ENCODE results near the gene MYL6. TPM values are rescaled to one million over a fixed set of nuclear protein-coding genes. Genes with fewer than 3 reads are reported as not detected.

MYL6 gene
- total and polyA plus RNA-seq, 9 of the 15 experiments (the other 6 are each of a cell fraction or from before 2014, with no cell fraction given), result 557 to 1,664 (median 958) TPM

DNA sequence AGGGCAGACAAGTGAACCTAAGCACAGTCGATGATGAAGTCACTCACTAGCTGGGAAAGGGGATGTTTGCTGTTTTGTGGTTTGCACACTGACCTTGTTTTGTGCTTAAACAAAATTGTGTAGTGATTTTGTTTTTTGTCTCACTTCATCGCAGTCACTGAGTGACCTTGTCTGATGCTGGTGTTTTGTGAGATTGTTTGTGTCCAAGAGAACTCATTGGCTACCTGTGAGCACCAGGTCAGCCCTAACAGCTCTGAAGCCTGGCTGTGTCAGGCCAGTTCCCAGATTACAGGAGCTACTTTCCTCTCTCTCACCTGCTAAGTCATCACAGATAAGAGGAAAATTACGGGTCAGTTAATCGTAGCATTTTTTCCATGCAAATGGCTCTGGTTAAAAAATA, 34.0 kb upstream of the MYL6 start (continued):
- TF ChIP-seq, protein P1, sequence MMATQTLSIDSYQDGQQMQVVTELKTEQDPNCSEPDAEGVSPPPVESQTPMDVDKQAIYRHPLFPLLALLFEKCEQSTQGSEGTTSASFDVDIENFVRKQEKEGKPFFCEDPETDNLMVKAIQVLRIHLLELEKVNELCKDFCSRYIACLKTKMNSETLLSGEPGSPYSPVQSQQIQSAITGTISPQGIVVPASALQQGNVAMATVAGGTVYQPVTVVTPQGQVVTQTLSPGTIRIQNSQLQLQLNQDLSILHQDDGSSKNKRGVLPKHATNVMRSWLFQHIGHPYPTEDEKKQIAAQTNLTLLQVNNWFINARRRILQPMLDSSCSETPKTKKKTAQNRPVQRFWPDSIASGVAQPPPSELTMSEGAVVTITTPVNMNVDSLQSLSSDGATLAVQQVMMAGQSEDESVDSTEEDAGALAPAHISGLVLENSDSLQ (IDR thresholded peaks at IDR 0.05), result 0 out of 2 replicates have a peak, but pooled peaks have one; percentile 25
- no peak for TF ChIP-seq ZNF584 (CRISPR knock-in tag; IDR thresholded peaks at IDR 0.05; ENCODE audit: low read depth)
- TF ChIP-seq SNAPC5 (CRISPR knock-in tag; IDR thresholded peaks at IDR 0.05), result no peak
- TF ChIP-seq POLR2G (IDR thresholded peaks at IDR 0.05; ENCODE audit: low read depth, low read length), result no peak
- TF ChIP-seq, protein P2, sequence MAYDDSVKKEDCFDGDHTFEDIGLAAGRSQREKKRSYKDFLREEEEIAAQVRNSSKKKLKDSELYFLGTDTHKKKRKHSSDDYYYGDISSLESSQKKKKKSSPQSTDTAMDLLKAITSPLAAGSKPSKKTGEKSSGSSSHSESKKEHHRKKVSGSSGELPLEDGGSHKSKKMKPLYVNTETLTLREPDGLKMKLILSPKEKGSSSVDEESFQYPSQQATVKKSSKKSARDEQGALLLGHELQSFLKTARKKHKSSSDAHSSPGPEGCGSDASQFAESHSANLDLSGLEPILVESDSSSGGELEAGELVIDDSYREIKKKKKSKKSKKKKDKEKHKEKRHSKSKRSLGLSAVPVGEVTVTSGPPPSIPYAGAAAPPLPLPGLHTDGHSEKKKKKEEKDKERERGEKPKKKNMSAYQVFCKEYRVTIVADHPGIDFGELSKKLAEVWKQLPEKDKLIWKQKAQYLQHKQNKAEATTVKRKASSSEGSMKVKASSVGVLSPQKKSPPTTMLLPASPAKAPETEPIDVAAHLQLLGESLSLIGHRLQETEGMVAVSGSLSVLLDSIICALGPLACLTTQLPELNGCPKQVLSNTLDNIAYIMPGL (CRISPR knock-in tag; IDR thresholded peaks at IDR 0.05), result no peak
- TF ChIP-seq, protein P3, sequence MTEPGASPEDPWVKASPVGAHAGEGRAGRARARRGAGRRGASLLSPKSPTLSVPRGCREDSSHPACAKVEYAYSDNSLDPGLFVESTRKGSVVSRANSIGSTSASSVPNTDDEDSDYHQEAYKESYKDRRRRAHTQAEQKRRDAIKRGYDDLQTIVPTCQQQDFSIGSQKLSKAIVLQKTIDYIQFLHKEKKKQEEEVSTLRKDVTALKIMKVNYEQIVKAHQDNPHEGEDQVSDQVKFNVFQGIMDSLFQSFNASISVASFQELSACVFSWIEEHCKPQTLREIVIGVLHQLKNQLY (CRISPR knock-in tag; conservative IDR thresholded peaks at IDR 0.05), result no peak
- no peak for TF ChIP-seq HNRNPK (IDR thresholded peaks at IDR 0.05; ENCODE audit: low read depth, low read length, poor library complexity, severe bottlenecking)
- TF ChIP-seq JUND (IDR thresholded peaks at IDR 0.05; ENCODE audit: borderline replicate concordance, low read depth, low read length), result peak; percentile 2; the same call in 1 of the 2 replicates
- no peak for TF ChIP-seq JUND (tag; IDR thresholded peaks at IDR 0.05; ENCODE audit: borderline replicate concordance, low read depth, low read length)
- TF ChIP-seq ZFX (CRISPR knock-in tag; IDR thresholded peaks at IDR 0.05), result no peak
- TF ChIP-seq, protein P4, sequence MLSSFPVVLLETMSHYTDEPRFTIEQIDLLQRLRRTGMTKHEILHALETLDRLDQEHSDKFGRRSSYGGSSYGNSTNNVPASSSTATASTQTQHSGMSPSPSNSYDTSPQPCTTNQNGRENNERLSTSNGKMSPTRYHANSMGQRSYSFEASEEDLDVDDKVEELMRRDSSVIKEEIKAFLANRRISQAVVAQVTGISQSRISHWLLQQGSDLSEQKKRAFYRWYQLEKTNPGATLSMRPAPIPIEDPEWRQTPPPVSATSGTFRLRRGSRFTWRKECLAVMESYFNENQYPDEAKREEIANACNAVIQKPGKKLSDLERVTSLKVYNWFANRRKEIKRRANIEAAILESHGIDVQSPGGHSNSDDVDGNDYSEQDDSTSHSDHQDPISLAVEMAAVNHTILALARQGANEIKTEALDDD (IDR thresholded peaks at IDR 0.05), result peak; percentile 57
- TF ChIP-seq ZNF57 (CRISPR knock-in tag; IDR thresholded peaks at IDR 0.05), result no peak
- no peak for TF ChIP-seq KDM2B (CRISPR knock-in tag; IDR thresholded peaks at IDR 0.05)
- TF ChIP-seq ZNF263 (CRISPR knock-in tag; IDR thresholded peaks at IDR 0.05; ENCODE audit: borderline replicate concordance), result no peak
- TF ChIP-seq YBX1 (IDR thresholded peaks at IDR 0.05), result no peak
- no peak for TF ChIP-seq HDGF (IDR thresholded peaks at IDR 0.05)
- TF ChIP-seq FOXK1 (CRISPR knock-in tag; IDR thresholded peaks at IDR 0.05; ENCODE audit: borderline replicate concordance), result no peak
- TF ChIP-seq HNRNPLL (IDR thresholded peaks at IDR 0.05; ENCODE audit: low read depth, low read length, poor library complexity, severe bottlenecking), result no peak
- TF ChIP-seq ARNT (IDR thresholded peaks at IDR 0.05), result no peak
- TF ChIP-seq ZKSCAN8 (CRISPR knock-in tag; IDR thresholded peaks at IDR 0.05), result no peak
- TF ChIP-seq MIER1 (IDR thresholded peaks at IDR 0.05; ENCODE audit: low read depth), result no peak

All from K562 (cell line).